ENCODE data around the gene RAB34.

RAB34 gene

GRCh38 chr17:28703552-28704218, 14.0 kb downstream of the RAB34 start:
- TF ChIP-seq, protein P1, sequence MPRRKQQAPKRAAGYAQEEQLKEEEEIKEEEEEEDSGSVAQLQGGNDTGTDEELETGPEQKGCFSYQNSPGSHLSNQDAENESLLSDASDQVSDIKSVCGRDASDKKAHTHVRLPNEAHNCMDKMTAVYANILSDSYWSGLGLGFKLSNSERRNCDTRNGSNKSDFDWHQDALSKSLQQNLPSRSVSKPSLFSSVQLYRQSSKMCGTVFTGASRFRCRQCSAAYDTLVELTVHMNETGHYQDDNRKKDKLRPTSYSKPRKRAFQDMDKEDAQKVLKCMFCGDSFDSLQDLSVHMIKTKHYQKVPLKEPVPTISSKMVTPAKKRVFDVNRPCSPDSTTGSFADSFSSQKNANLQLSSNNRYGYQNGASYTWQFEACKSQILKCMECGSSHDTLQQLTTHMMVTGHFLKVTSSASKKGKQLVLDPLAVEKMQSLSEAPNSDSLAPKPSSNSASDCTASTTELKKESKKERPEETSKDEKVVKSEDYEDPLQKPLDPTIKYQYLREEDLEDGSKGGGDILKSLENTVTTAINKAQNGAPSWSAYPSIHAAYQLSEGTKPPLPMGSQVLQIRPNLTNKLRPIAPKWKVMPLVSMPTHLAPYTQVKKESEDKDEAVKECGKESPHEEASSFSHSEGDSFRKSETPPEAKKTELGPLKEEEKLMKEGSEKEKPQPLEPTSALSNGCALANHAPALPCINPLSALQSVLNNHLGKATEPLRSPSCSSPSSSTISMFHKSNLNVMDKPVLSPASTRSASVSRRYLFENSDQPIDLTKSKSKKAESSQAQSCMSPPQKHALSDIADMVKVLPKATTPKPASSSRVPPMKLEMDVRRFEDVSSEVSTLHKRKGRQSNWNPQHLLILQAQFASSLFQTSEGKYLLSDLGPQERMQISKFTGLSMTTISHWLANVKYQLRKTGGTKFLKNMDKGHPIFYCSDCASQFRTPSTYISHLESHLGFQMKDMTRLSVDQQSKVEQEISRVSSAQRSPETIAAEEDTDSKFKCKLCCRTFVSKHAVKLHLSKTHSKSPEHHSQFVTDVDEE (CRISPR knock-in tag; IDR thresholded peaks at IDR 0.05), result no peak
- TF ChIP-seq OSR1 (CRISPR knock-in tag; IDR thresholded peaks at IDR 0.05) (no peak), ZFP30 (CRISPR knock-in tag; IDR thresholded peaks at IDR 0.05) (no peak), ESRRG (CRISPR knock-in tag; IDR thresholded peaks at IDR 0.05) (no peak), CSRNP3 (CRISPR knock-in tag; IDR thresholded peaks at IDR 0.05) (no peak), PPARA (CRISPR knock-in tag; IDR thresholded peaks at IDR 0.05; ENCODE audit: borderline replicate concordance) (no peak), ISL1 (CRISPR knock-in tag; IDR thresholded peaks at IDR 0.05) (no peak), RARB (CRISPR knock-in tag; IDR thresholded peaks at IDR 0.05) (no peak), GLIS3 (CRISPR knock-in tag; IDR thresholded peaks at IDR 0.05) (no peak)
- no peak for ATAC-seq

DNA sequence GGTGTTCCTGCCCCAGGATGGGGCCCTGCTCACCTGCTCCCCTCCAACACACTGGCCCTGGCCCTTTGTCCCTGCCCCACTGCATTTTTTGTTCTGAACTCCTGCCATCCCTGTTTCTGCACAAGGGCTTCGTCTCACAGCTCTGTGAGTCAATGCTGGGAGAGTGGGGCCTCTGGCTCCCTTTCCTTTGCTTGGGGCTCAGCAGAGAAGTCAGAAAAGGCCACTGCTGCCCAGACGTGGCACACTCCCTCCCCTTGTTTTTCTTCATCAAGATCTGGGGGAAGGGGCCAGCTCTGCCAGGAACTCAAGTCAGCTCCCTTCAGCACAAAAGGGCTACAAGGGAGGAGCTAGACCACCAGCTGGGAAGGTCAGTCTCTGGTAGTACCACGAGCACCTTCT, 14.9 kb downstream of the RAB34 start:
- TF ChIP-seq CSDC2 (CRISPR knock-in tag; IDR thresholded peaks at IDR 0.05) (no peak), TOX (CRISPR knock-in tag; IDR thresholded peaks at IDR 0.05; ENCODE audit: borderline replicate concordance) (no peak), ZFP3 (CRISPR knock-in tag; IDR thresholded peaks at IDR 0.05) (no peak), ZNF8 (CRISPR knock-in tag; IDR thresholded peaks at IDR 0.05) (no peak), GLIS3 (CRISPR knock-in tag; IDR thresholded peaks at IDR 0.05) (no peak), ZFP30 (CRISPR knock-in tag; IDR thresholded peaks at IDR 0.05) (no peak)
- TF ChIP-seq, protein P1 (CRISPR knock-in tag; IDR thresholded peaks at IDR 0.05), result no peak
- ATAC-seq, result no peak

DNA sequence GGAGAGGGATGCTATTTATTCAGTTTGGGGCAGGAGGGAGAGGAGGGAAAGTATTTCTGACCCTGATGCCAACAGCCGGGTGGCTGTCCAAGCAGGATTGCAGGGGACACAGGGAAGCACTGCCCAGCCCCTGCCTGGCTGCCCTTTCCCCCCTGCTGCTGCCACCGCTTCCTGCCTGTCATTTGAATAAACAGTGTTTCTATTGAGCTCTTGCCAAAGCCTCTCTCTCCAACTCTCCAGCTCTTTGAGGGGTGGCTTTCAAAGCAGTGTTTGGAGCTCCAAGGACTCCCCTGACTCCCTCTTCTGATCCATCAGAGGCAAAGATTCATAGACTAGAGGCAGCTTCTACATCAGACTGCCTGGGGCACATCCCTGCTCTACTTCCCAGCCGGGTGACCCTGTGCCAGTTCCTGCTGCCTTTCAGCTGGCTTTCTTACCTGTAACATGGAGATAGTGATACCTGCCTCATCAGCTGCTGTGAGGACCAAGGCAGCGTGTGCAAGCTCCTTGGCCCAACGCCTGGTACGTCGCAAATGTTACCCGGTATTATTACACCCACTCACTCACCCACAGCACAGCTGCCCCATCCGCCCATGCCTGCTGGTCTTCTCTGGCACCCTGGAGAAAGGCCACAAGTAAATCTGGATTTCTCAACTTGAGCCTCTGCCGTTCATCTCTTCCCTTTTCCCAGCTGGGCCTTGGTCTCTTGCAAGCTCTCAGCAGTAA, 15.5 kb downstream of the RAB34 start:
- no peak for TF ChIP-seq PPARA (CRISPR knock-in tag; IDR thresholded peaks at IDR 0.05; ENCODE audit: borderline replicate concordance)
- ATAC-seq, result no peak

DNA sequence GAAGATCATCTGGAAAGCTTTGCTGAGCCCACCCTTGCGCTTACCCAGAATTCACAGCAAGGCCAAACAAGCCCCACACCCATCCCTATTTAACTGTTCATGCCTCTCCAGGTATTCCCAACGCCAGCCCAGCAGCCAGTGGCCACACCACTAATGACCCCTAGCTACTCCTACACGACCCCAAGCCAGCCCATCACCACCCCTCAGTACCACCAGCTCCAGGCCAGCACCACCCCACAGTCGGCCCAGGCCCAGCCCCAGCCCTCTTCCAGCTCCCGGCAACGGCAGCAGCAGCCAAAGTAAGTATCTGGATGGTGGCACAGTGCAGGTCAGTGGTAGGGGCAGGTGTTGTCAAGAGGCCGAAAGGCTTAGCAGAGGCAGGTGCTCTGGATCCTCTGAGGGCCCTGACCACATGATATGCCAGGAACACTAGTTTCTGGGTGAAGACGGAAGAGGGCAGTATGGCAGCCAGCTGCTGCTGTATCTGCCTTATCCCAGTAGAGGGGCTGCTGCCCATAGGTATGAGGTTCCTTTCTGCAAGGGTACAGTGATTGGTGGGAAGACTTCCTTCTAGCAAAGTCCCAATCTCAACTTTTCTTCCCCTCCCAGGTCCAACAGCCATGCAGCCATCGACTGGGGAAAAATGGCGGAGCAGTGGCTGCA, 16.7 kb downstream of the RAB34 start:
- ATAC-seq, result no peak
- TF ChIP-seq POU6F1 (CRISPR knock-in tag; IDR thresholded peaks at IDR 0.05; ENCODE audit: borderline replicate concordance, low read depth) (no peak), ARNTL (CRISPR knock-in tag; IDR thresholded peaks at IDR 0.05; ENCODE audit: borderline replicate concordance, low read depth) (no peak), SNAI2 (CRISPR knock-in tag; IDR thresholded peaks at IDR 0.05) (no peak), CSDC2 (CRISPR knock-in tag; IDR thresholded peaks at IDR 0.05) (no peak), CSRNP3 (CRISPR knock-in tag; IDR thresholded peaks at IDR 0.05) (no peak), RARB (CRISPR knock-in tag; IDR thresholded peaks at IDR 0.05) (no peak), TCF4 (CRISPR knock-in tag; IDR thresholded peaks at IDR 0.05; ENCODE audit: borderline replicate concordance) (no peak), ZC3H10 (CRISPR knock-in tag; IDR thresholded peaks at IDR 0.05) (no peak), ZNF70 (CRISPR knock-in tag; IDR thresholded peaks at IDR 0.05) (no peak), ZFP3 (CRISPR knock-in tag; IDR thresholded peaks at IDR 0.05) (no peak), ISL1 (CRISPR knock-in tag; IDR thresholded peaks at IDR 0.05) (no peak)
- TF ChIP-seq, protein P1 (CRISPR knock-in tag; IDR thresholded peaks at IDR 0.05), result no peak

Data from SK-N-SH treated with all-trans-retinoic acid at 6 μM for 48 hours (cell line).